K562 (cell line): ENCODE measurements around the gene PTBP3. TPM values are rescaled to one million over a fixed set of nuclear protein-coding genes. Genes with fewer than 3 reads are reported as not detected.

Experiments used
- ATAC-seq: fragments of 200-7000 bp; cut with Tn5 transposase; 3 replicates; pipeline ENCODE4 v1.9.1; 2020; ENCODE audit warnings: moderate library complexity
- BruUV-seq: library from RNA; stranded (reverse); fragments of 400-500 nt; replicated peaks from 2 replicates; lab custom pipeline; 2021; lab: Mats Ljungman, UMichigan
- CTCF ChIA-PET: fragments of 300-600 bp; formaldehyde crosslinking; extraction: SDS; loops from one replicate; lab custom pipeline; 2021; ENCODE audit warnings: low intra/inter-chr PET ratio; lab: Yijun Ruan, JAX
- POLR2A ChIA-PET: fragments of 300-600, 350-650 bp; sonication (Branson Sonifier 250); formaldehyde crosslinking; extraction: SDS; loops from one replicate; lab custom pipeline; 2021; ENCODE audit warnings: antibody characterized with exemption, inconsistent platforms; lab: Yijun Ruan, JAX
- DNase-seq, 4 experiments: peaks; one replicate each; pipeline versions ENCODE4 v3.0.0 to v3.0.0-alpha.2; 2011 to 2018; ENCODE audit warnings: low spot score in 3 of 4, mixed read lengths in 3 of 4; ENCODE audit errors: extremely low read depth in 1 of 4
- FAIRE-seq: peaks from 2 replicates; lab custom pipeline; 2011; peaks lifted over from hg19 to GRCh38; lab: Jason Lieb, UNC
- H2AFZ ChIP-seq: 2 replicates; pipeline ENCODE4 v1.6.0; 2011; ENCODE audit warnings: low read depth, low read length, control low read depth, inconsistent platforms
- H3K27ac ChIP-seq: fragments of 200-600 bp; 3 replicates; pipeline ENCODE4 v1.8.0; 2011; ENCODE audit warnings: low read depth, mild to moderate bottlenecking, control low read depth, inconsistent platforms, low read length, moderate library complexity, mixed read lengths; ENCODE audit errors: extremely low read depth
- H3K27me3 ChIP-seq, 2 experiments: fragments of 300-600 bp in 1 of 2; 2 replicates in 1 of 2; 3 replicates in 1 of 2; pipeline versions ENCODE4 v1.6.0 to v1.8.0; 2011; ENCODE audit warnings: inconsistent platforms in 2 of 2, low read length in 2 of 2, mild to moderate bottlenecking in 1 of 2, mixed read lengths in 1 of 2, moderate library complexity in 1 of 2; ENCODE audit not compliant: control insufficient read depth in 2 of 2, insufficient read depth in 2 of 2
- H3K36me3 ChIP-seq: fragments of 300-600 bp; 3 replicates; pipeline ENCODE4 v1.8.0; 2011; ENCODE audit warnings: mild to moderate bottlenecking, low read length, inconsistent platforms; ENCODE audit not compliant: control insufficient read depth, insufficient read depth
- H3K4me1 ChIP-seq, 2 experiments: fragments of 200-600 bp in 1 of 2; replicated peaks in 1 of 2; 2 replicates in 1 of 2; 3 replicates in 1 of 2; pipeline versions ENCODE4 v1.5.1 to v1.8.0; 2011; ENCODE audit warnings: inconsistent platforms in 2 of 2, low read length in 2 of 2, mild to moderate bottlenecking in 1 of 2, mixed read lengths in 1 of 2, moderate library complexity in 1 of 2; ENCODE audit not compliant: control insufficient read depth in 2 of 2, insufficient read depth in 2 of 2
- H3K4me2 ChIP-seq: 2 replicates; pipeline ENCODE4 v1.6.1; 2011; ENCODE audit warnings: low read length, control low read depth, inconsistent platforms, mixed read lengths; ENCODE audit not compliant: insufficient read depth
- H3K4me3 ChIP-seq: fragments of 200-600 bp; sonication (generic), shearing (Covaris generic); 2 replicates; pipeline ENCODE4 v1.5.1; 2016; ENCODE audit warnings: control low read depth, inconsistent platforms
- H3K79me2 ChIP-seq: fragments of 200-600 bp; 3 replicates; pipeline ENCODE4 v1.8.0; 2011; ENCODE audit warnings: low read length, inconsistent platforms; ENCODE audit not compliant: control insufficient read depth, insufficient read depth
- H3K9ac ChIP-seq, 2 experiments: 2 replicates each; pipeline versions ENCODE4 v1.6.0 to v1.6.1; 2011; ENCODE audit warnings: low read depth in 2 of 2, low read length in 2 of 2, control low read depth in 1 of 2, inconsistent platforms in 1 of 2, mild to moderate bottlenecking in 1 of 2, mixed read lengths in 1 of 2; ENCODE audit not compliant: insufficient read depth in 1 of 2
- H3K9me1 ChIP-seq: one replicate; pipeline ENCODE4 v1.6.0; 2011; ENCODE audit warnings: inconsistent platforms, mild to moderate bottlenecking, low read length, moderate library complexity; ENCODE audit not compliant: control insufficient read depth, insufficient read depth
- H3K9me3 ChIP-seq: replicated peaks from 2 replicates; pipeline ENCODE4 v1.5.1; 2011; ENCODE audit warnings: low read depth, low read length, inconsistent platforms; ENCODE audit not compliant: control insufficient read depth, insufficient read depth
- H4K20me1 ChIP-seq: replicated peaks from 2 replicates; pipeline ENCODE4 v1.6.1; 2011; ENCODE audit warnings: low read length, inconsistent platforms, mixed read lengths; ENCODE audit not compliant: control insufficient read depth, insufficient read depth
- EGR1 ChIP-seq: fragments of 450-650 bp; conservative IDR thresholded peaks from 2 replicates; pipeline ENCODE4 v1.6.1; 2017; ENCODE audit warnings: mild to moderate bottlenecking
- ELF1 ChIP-seq: fragments of 200-800 bp; sonication (Bioruptor generic); IDR thresholded peaks from 2 replicates; pipeline ENCODE4 v1.6.1; 2016; ENCODE audit warnings: missing genetic modification characterization, missing compliant biosample characterization
- MEIS2 ChIP-seq: fragments of 450-650 bp; IDR thresholded peaks from 2 replicates; pipeline ENCODE4 v1.6.1; 2014; ENCODE audit warnings: mild to moderate bottlenecking; ENCODE audit not compliant: partially characterized antibody
- PKNOX1 ChIP-seq: fragments of 450-650 bp; IDR thresholded peaks from 2 replicates; pipeline ENCODE4 v1.6.1; 2016
- SLC30A9 ChIP-seq: fragments of 250-450 bp; sonication (Bioruptor Pico); IDR thresholded peaks from 2 replicates; pipeline ENCODE4 v1.8.0; 2022; ENCODE audit warnings: mild to moderate bottlenecking, moderate library complexity
- ZNF316 ChIP-seq: fragments of 450-650 bp; IDR thresholded peaks from 2 replicates; pipeline ENCODE4 v1.6.1; 2016
- ZNF785 ChIP-seq: fragments of 250-450 bp; sonication (Bioruptor Pico); IDR thresholded peaks from 2 replicates; pipeline ENCODE4 v1.4.0; 2020; ENCODE audit warnings: mild to moderate bottlenecking
- WGBS: fragments of 100-300 bp; shearing (Covaris generic); methylation state at CpG from one replicate; pipeline ENCODE4 v1.1.6; 2016; ENCODE audit warnings: low coverage, mixed read lengths; ENCODE audit not compliant: insufficient coverage; ENCODE audit errors: missing lambda C conversion rate; 5-methylcytosine and 5-hydroxymethylcytosine counted together
- in situ Hi-C: fragments of 300-500 bp; cut with MboI; formaldehyde crosslinking; loops from 4 replicates; pipeline ENCODE4 v1.15.0; 2018; ENCODE audit warnings: inconsistent platforms, mixed read lengths
- intact Hi-C: fragments of 100-400 bp; cut with micrococcal nuclease; formaldehyde crosslinking; loops from 2 replicates; pipeline ENCODE4 v1.14.2; 2022
- polyA plus RNA-seq, 8 experiments: library from polyadenylated mRNA; depleted of rRNA in 4 of 8; stranded (reverse) in 5 of 8; unstranded in 3 of 8; fragments of >200 nt; fragmentation: Nextera tagmentation in 2 of 8; fragmentation: Illumina TruSeq in 1 of 8; extraction: Ambion mirVana in 2 of 8; extraction: Trizol in 1 of 8; gene quantifications; 2 replicates each; pipeline versions ENCODE4 v1.2.1 to v1.2.3, GENCODE V29; 2011 to 2014; ENCODE audit warnings: inconsistent platforms in 1 of 8, missing spikeins in 1 of 8
- total RNA-seq, 7 experiments: library from RNA; depleted of rRNA in 6 of 7; stranded (reverse); fragments of >200 nt in 6 of 7; fragmentation: Illumina TruSeq in 2 of 7; extraction: Trizol in 2 of 7; gene quantifications; 2 replicates each; pipeline versions ENCODE4 v1.2.1 to v1.2.3, GENCODE V29; 2011 to 2021; ENCODE audit warnings: low replicate concordance in 1 of 7
- TF ChIP-seq, protein P1 (sequence below), 2 experiments: IDR thresholded peaks; 2 replicates each; pipeline ENCODE4 v1.6.1; 2011; ENCODE audit warnings: borderline replicate concordance in 1 of 2, control low read depth in 1 of 2, low read depth in 1 of 2, low read length in 1 of 2, mild to moderate bottlenecking in 1 of 2, mixed read lengths in 1 of 2, moderate library complexity in 1 of 2; ENCODE audit not compliant: insufficient read depth in 1 of 2, insufficient read length in 1 of 2, poor library complexity in 1 of 2, severe bottlenecking in 1 of 2; ENCODE audit errors: extremely low read depth in 1 of 2

The PTBP3 gene
- total and polyA plus RNA-seq, 9 of the 15 experiments (the other 6 are each of a cell fraction or from before 2014, with no cell fraction given) = 22.4 to 132 (median 68.0) TPM

DNA sequence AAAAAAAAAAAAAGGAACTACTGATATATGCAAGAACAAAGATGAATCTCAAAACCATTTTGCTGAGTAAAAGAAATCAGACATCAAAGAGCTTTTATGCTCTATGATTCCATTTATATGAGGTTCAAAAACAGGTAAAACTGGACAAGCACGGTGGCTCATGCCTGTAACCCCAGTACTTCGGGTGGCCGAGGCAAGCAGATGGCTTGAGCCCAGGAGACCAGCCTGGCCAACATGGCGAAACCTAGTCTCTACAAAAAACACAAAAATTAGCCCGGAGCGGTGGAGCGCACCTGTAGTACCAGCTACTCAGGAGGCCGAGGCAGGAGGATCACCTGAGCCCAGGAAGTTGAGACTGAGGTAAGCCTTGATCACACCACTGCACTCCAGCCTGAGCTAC lies 7.8 kb downstream of the PTBP3 start:
- in situ Hi-C loops = no loop called here

GRCh38 chr9:112325127-112325526 lies 8.3 kb downstream of the PTBP3 start:
- H3K79me2 ChIP-seq = peaks cover 98% of the 10 kb centered on the region
- H3K4me3 ChIP-seq = no peak overlapping the region
- ATAC-seq (peak; percentile 84), FAIRE-seq (peak; percentile 40), DNase-seq (peak in 2 of 4 experiments; percentile 18 to 60)
- no peaks in the 10 kb centered on the region; the same call in 1 of the 2 replicates for H3K9me3 ChIP-seq
- H3K9ac ChIP-seq = no peak overlapping the region
- ChIA-PET POLR2A (interaction anchor here (0.7 to 3.1 kb wide), 3 partner anchors 11 to 99 kb away, joined by 3 to 19 read pairs (median 4); no protein-coding TSS in a partner anchor), CTCF (no interaction called here)
- no TSS peak for BruUV-seq
- no peaks in the 10 kb centered on the region for H4K20me1 ChIP-seq
- in situ Hi-C loops (no loop called here), intact Hi-C loops (no loop called here)
- H2AFZ ChIP-seq = no peak overlapping the region
- H3K27me3 ChIP-seq = no peaks in the 10 kb centered on the region
- peaks cover 8 to 15% of the 10 kb centered on the region in 2 experiments; a peak in 3 of 5 replicates for H3K4me1 ChIP-seq
- WGBS = 55% methylated on average over 9 of the region's 10 CpGs
- H3K36me3 ChIP-seq = peaks cover 34% of the 10 kb centered on the region; the same call in 2 of the 3 replicates
- no peaks in the 10 kb centered on the region for H3K9me1 ChIP-seq
- 0 out of 2 replicates have a peak overlapping the region, but pooled peaks have one; percentile 26 for H3K4me2 ChIP-seq
- no peak overlapping the region; the same call in 2 of the 3 replicates for H3K27ac ChIP-seq
- TF ChIP-seq, protein P1, sequence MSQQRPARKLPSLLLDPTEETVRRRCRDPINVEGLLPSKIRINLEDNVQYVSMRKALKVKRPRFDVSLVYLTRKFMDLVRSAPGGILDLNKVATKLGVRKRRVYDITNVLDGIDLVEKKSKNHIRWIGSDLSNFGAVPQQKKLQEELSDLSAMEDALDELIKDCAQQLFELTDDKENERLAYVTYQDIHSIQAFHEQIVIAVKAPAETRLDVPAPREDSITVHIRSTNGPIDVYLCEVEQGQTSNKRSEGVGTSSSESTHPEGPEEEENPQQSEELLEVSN (IDR thresholded peaks at IDR 0.05; ENCODE audit: borderline replicate concordance in 1 of 2, extremely low read depth in 1 of 2, insufficient read depth in 1 of 2, insufficient read length in 1 of 2, low read depth in 1 of 2, low read length in 1 of 2, poor library complexity in 1 of 2, severe bottlenecking in 1 of 2) = peak in 1 of 2 experiments; percentile 12
- peak; percentile 50; the same call in 1 of the 2 replicates for TF ChIP-seq PKNOX1
- peak; percentile 39; the same call in 1 of the 2 replicates for TF ChIP-seq EGR1
- TF ChIP-seq SLC30A9 (CRISPR knock-in tag) = no peak
- peak; percentile 59 for TF ChIP-seq MEIS2
- TF ChIP-seq ELF1 (tag) = no peak

More for the DNA sequence above, 7.8 kb downstream of the PTBP3 start:
- Histone ChIP-seq H3K9me1 (no peaks in the 10 kb centered on the region), H3K4me2 (no peak overlapping the region), H4K20me1 (no peaks in the 10 kb centered on the region), H3K79me2 (peaks cover 98% of the 10 kb centered on the region), H3K27ac (peak overlapping the region; percentile 41; the same call in 1 of the 3 replicates), H3K4me3 (no peak overlapping the region), H3K9ac (no peak overlapping the region), H3K9me3 (no peaks in the 10 kb centered on the region; the same call in 1 of the 2 replicates), H3K4me1 (peaks cover 8 to 15% of the 10 kb centered on the region in 2 experiments; a peak in 3 of 5 replicates), H3K27me3 (no peaks in the 10 kb centered on the region), H3K36me3 (peaks cover 31% of the 10 kb centered on the region; the same call in 2 of the 3 replicates), H2AFZ (no peak overlapping the region)
- BruUV-seq = no TSS peak
- WGBS = 79% methylated on average over 7 of the region's 8 CpGs
- ChIA-PET POLR2A (interaction anchor here (0.8 to 3.1 kb wide), 3 partner anchors 11 to 212 kb away, joined by 3 to 19 read pairs (median 4); no protein-coding TSS in a partner anchor), CTCF (no interaction called here)
- no peak for DNase-seq
- FAIRE-seq = no peak
- ATAC-seq = peak; percentile 6
- intact Hi-C loops = no loop called here
- TF ChIP-seq ZNF316 (0 out of 2 replicates have a peak, but pooled peaks have one; percentile 9), ZNF785 (no peak)
